Activated naive CD8-positive, alpha-beta T cell treated with anti-CD3 and anti-CD28 coated beads, Interleukin-2, amount 50 U/mL, for 24 hours (primary cell): Measurements from ENCODE around the gene KIF1A.
"Not testable (repeated sequence)": the region's sequence is repeated elsewhere in the genome, so short reads cannot be mapped to it uniquely, and the experiment has no call there.

Source experiments
- ATAC-seq: fragments of 150-1000 bp; cut with Tn5 transposase; one replicate; pipeline ENCODE4 v1.10.0; 2021
- DNase-seq: peaks from one replicate; pipeline ENCODE4 v3.0.0; 2021
- H3K27ac Mint-ChIP-seq: one replicate; pipeline ENCODE4 v1.8.0; 2021; ENCODE audit warnings: mild to moderate bottlenecking, mixed read lengths
- H3K27me3 Mint-ChIP-seq: one replicate; pipeline ENCODE4 v1.8.0; 2021; ENCODE audit warnings: mixed read lengths
- H3K36me3 Mint-ChIP-seq: one replicate; pipeline ENCODE4 v1.8.0; 2021; ENCODE audit warnings: low read depth, mixed read lengths
- H3K4me1 Mint-ChIP-seq: one replicate; pipeline ENCODE4 v1.8.0; 2021; ENCODE audit warnings: mixed read lengths
- H3K4me3 Mint-ChIP-seq: one replicate; pipeline ENCODE4 v1.8.0; 2021; ENCODE audit warnings: mild to moderate bottlenecking, moderate library complexity, mixed read lengths
- H3K9me3 Mint-ChIP-seq: one replicate; pipeline ENCODE4 v1.8.0; 2021; ENCODE audit warnings: mixed read lengths

Gene KIF1A

DNA sequence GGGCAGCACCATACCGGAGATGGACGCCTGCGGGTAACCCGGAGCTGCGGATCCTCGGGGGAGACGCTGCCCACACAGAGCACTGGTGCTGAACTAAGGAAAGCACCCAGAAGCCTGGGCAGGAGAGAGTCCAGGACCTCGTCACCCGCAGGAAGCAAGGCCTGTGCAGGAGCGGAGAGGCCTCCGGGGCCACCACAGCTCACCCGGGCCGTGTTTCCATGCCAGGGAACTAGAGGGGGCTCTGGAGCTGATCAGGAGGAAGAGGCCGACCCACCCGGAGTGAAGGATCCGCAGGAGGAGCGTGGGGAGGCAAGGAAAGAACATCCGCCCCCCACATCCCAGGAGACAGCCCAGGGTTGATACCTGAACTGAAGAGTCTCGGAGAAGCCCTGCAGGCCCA lies 141.1 kb downstream of the KIF1A start:
- not testable (repeated sequence) for H3K36me3 Mint-ChIP-seq, H3K9me3 Mint-ChIP-seq, ATAC-seq, H3K27me3 Mint-ChIP-seq, DNase-seq, H3K4me3 Mint-ChIP-seq, H3K27ac Mint-ChIP-seq, H3K4me1 Mint-ChIP-seq

DNA sequence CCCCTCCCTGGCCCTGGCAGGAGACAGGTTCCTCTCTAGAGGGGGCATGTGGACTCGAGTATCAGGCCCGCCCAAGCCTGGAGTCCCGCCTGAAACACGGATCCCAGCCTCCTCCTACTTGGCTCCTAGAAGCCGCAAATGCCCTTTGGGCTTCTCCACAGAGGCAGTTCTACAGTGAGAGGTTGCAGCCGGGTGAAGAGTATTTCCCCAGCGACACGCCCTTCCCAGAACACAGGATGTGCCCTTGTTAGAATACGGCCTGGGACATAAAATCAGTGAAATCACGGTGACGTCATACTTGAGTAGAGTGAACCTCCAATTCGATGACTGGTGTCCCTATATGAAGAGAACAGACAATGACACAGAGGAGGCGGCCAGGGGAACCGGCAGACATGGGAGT lies 142.0 kb downstream of the KIF1A start:
- H3K27ac Mint-ChIP-seq, H3K4me3 Mint-ChIP-seq, H3K9me3 Mint-ChIP-seq, DNase-seq, H3K4me1 Mint-ChIP-seq, ATAC-seq, H3K27me3 Mint-ChIP-seq, H3K36me3 Mint-ChIP-seq: not testable (repeated sequence)

DNA sequence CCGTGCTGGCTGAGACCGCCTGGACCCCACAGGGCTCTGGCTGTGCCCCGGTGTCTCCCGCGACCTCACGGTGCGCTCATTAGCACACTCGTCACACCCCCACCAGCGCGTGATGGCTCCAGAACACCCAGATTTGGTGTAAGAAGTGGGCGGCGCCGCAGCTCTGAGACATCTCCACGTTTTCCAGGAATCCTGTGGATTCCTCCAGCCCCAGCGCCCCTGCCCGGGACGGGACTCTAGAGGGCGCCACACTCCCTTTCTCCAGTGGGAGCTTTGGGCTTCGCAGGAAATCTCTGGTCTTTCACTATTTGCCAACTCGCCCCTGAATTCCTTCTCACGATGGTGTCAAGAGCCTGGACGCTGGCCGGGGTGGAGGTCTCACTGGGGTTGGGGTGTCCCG lies 144.7 kb downstream of the KIF1A start:
- DNase-seq, H3K4me1 Mint-ChIP-seq, ATAC-seq, H3K36me3 Mint-ChIP-seq, H3K9me3 Mint-ChIP-seq, H3K27ac Mint-ChIP-seq, H3K4me3 Mint-ChIP-seq: not testable (repeated sequence)
- peaks cover 13% of the 10 kb centered on the region for H3K27me3 Mint-ChIP-seq

DNA sequence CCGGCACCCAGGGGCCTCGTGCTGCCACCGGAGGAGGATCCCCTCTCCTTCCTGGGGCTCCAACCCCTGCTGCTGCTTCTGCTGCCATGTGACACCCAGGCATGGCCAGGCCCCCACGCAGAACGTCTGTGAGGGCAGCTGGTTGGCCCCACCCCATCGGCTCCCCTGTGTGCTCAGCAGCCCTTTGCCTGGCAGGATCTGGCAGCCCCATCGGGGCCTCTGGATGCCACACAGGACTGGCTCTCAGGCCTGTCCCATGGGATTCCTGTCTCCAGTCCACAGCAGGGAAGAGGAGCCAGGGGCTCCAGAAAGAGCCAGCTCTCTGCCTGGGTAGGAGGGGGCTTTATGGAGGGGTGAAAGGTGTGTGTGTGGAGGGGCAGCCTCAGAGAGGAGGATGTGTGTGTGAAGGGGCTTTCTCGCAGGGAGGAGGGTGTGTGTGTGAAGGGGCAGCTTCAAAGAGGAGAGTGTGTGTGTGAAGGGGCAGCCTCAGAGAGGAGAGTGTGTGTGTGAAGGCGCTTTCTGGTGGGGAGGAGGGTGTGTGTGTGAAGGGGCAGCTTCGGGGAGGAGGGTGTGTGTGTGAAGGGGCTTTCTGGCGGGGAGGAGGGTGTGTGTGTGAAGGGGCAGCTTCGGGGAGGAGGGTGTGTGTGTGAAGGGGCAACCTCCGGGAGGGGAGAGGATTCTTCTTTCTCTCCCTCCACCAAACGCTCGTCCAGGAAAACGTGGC lies 145.4 kb downstream of the KIF1A start:
- H3K4me3 Mint-ChIP-seq, DNase-seq, H3K4me1 Mint-ChIP-seq, H3K27ac Mint-ChIP-seq, H3K36me3 Mint-ChIP-seq, ATAC-seq, H3K9me3 Mint-ChIP-seq: not testable (repeated sequence)
- peaks cover 13% of the 10 kb centered on the region for H3K27me3 Mint-ChIP-seq

DNA sequence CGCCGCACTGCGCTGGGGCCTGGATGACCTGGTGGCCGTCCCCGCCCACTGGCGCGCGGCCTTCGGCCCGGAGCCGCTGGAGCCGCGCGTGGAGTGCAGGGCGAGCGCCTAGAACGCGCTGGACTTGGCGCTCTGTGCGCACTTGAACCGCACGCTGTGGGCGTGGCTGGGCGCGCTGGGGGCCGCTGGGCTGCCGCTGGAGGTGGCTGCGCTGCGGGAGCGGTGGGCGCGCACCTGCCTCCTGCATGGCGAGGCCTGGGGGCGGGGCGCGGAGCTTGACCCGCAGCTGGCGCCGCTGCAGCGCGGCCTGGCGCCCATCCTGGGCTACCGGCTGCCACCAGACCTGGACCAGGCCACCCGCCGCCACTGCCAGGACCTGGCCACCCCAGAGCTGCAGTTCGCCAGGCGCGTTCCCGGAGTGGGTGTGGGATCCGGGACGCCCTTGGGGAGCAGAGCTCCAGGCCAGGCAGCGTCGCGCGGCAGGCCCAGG lies 147.3 kb downstream of the KIF1A start:
- Mint-ChIP-seq H3K4me3 (no peak overlapping the region), H3K4me1 (no peaks in the 10 kb centered on the region), H3K36me3 (no peaks in the 10 kb centered on the region), H3K27me3 (peaks cover 18% of the 10 kb centered on the region), H3K27ac (no peak overlapping the region), H3K9me3 (no peaks in the 10 kb centered on the region)
- ATAC-seq (no peak), DNase-seq (no peak)

DNA sequence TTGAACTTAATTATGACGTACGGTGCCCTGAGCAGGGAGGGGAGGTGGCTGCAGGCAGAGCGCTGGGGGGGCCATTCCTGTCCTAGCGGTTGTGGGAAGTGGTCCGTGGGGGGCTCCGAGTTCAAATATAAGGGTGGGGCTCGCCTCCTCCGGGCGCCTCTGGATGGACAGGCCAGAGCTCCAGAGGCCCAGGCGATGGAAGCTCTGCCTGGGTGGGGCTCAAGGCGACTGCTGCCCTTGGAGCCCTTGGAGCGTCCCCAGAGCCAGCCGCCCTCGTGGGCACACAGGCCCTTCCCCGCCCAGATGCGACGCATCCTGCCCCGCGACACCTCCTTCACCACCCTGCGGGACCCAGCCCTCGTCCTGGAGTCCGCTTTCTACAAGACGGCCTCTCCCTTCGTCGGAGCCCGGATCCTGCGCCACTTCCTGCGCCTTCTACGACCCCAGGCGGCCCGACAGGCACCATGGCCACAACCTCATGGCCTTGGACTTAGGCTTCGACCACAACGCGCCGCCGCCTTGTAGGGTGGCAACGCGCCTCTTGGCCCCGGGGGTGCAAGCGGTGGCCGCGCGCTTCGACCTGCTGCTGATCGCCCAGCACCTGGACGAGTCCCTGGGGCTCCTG lies 147.8 kb downstream of the KIF1A start:
- Mint-ChIP-seq H3K9me3 (no peaks in the 10 kb centered on the region), H3K36me3 (no peaks in the 10 kb centered on the region), H3K4me3 (no peak overlapping the region), H3K27me3 (peaks cover 23% of the 10 kb centered on the region), H3K27ac (no peak overlapping the region), H3K4me1 (no peaks in the 10 kb centered on the region)
- DNase-seq (no peak), ATAC-seq (no peak)

DNA sequence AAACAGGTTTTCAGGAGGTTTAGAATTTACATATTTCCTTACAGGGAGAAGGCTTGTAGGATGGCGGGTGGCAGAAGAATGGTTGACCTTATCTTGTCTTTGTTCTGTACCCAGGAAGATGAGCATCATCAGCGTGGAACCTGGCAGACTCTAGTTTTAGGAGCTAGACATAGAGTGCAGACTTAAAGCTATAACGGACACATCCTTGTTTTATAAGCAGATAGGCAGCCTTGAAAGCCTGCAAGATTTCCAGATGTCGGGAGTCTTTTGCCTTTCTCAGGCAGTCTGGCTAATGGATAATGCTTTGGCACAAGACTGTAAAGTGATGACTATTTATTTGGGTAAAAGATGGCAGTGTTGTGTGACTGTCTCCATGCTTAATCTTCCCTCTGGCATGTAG lies 149.1 kb downstream of the KIF1A start:
- no peak overlapping the region for H3K4me3 Mint-ChIP-seq
- no peaks in the 10 kb centered on the region for H3K4me1 Mint-ChIP-seq
- H3K9me3 Mint-ChIP-seq: peaks cover 2% of the 10 kb centered on the region
- peaks cover 33% of the 10 kb centered on the region for H3K27me3 Mint-ChIP-seq
- DNase-seq (no peak), ATAC-seq (no peak)
- no peak overlapping the region for H3K27ac Mint-ChIP-seq
- H3K36me3 Mint-ChIP-seq: no peaks in the 10 kb centered on the region

DNA sequence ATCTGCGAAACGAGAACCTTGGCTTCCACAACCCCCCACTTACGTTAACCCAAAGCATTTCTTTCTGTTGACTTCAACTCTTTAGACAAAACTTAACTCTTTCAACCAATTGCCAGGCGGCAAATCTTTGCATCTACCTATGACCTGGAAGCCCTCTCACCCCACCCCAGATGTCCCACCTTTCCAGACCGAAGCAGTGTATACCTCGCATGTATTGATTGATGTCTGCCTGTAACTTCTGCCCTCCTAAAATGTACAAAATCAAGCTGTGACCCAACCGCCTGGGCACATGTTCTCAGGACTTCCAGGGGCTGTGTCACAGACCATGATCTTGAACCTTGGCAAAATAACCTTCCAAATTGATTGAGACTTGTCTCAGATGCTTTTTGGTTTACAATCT lies 149.6 kb downstream of the KIF1A start:
- Mint-ChIP-seq H3K9me3 (peaks cover 4% of the 10 kb centered on the region), H3K27ac (no peak overlapping the region), H3K36me3 (no peaks in the 10 kb centered on the region), H3K4me3 (no peak overlapping the region), H3K4me1 (no peaks in the 10 kb centered on the region), H3K27me3 (peaks cover 34% of the 10 kb centered on the region)
- ATAC-seq (no peak), DNase-seq (no peak)

DNA sequence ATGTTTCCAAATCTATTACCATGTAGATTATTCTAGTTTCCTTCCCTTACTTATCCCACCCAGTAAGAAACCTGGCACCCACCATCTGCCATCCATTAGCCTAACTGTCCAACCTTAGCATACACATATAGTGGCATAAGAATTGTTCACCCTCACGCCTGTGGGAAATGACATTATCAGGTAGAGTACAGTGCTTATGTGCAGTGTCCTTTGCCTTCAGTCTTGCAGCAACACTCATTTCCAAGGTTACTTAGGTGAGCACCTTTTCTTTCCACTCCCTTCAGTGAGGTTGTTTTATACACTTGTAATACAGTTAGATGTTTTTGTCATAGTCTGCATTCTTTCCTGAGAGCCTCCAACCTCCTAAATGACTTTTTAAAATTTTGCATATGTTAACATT lies 155.4 kb downstream of the KIF1A start:
- Mint-ChIP-seq H3K4me3 (no peak overlapping the region), H3K4me1 (no peaks in the 10 kb centered on the region), H3K27ac (no peak overlapping the region), H3K36me3 (no peaks in the 10 kb centered on the region), H3K27me3 (peaks cover 26% of the 10 kb centered on the region), H3K9me3 (peaks cover 14% of the 10 kb centered on the region)
- DNase-seq: no peak
- no peak for ATAC-seq
